ENCODE data around the gene MTA3.
"Not testable (repeated sequence)": the region's sequence is repeated elsewhere in the genome, so short reads cannot be mapped to it uniquely, and the experiment has no call there.

Gene MTA3

GRCh38 chr2:42568401-42569115 lies at the start of gene MTA3:
TSS of gene MTA3 (plus strand) at chr2:42568632. CDS start at chr2:42568746, 114 bp downstream.
- intact Hi-C loops (cut with DNase I) = loop anchor here (10.0 kb wide), 1 partner anchor 74 kb away; the partner anchor contains the start of gene KCNG3
- peak in 41 of 42 donors; percentile 36 to 86 (median 74) for DNase-seq

- intact Hi-C loops (cut with DNase I) = no loop called here
- no peak for DNase-seq
Observed at GRCh38 chr2:42519624-42520023, 48.8 kb upstream of the MTA3 start.

- DNase-seq = no peak
- intact Hi-C loops (cut with DNase I) = no loop called here
Observed at GRCh38 chr2:42522035-42522434, 46.4 kb upstream of the MTA3 start.

- intact Hi-C loops (cut with DNase I) = no loop called here
- no peak for DNase-seq
Observed at GRCh38 chr2:42523341-42523740, 45.1 kb upstream of the MTA3 start.

GRCh38 chr2:42532397-42532796 lies 36.0 kb upstream of the MTA3 start:
- DNase-seq = no peak
- intact Hi-C loops (cut with DNase I) = no loop called here

- DNase-seq = no peak
- intact Hi-C loops (cut with DNase I) = no loop called here
Observed at GRCh38 chr2:42537493-42537892, 30.9 kb upstream of the MTA3 start.

GRCh38 chr2:42542871-42543270 lies 25.6 kb upstream of the MTA3 start:
- intact Hi-C loops (cut with DNase I) = no loop called here
- no peak for DNase-seq

GRCh38 chr2:42545023-42545721 lies 23.3 kb upstream of the MTA3 start:
- peak in 19 of 42 donors; percentile 5 to 78 (median 31) for DNase-seq
- intact Hi-C loops (cut with DNase I) = no loop called here

GRCh38 chr2:42545841-42546390 lies 22.5 kb upstream of the MTA3 start:
- no peak for DNase-seq
- intact Hi-C loops (cut with DNase I) = no loop called here

- DNase-seq = peak in 20 of 42 donors; percentile 7 to 65 (median 36)
- intact Hi-C loops (cut with DNase I) = no loop called here
Observed at GRCh38 chr2:42547014-42547413, 21.4 kb upstream of the MTA3 start.

- intact Hi-C loops (cut with DNase I) = no loop called here
- no peak for DNase-seq
Observed at GRCh38 chr2:42547446-42548295, 20.8 kb upstream of the MTA3 start.

GRCh38 chr2:42550870-42551269 lies 17.6 kb upstream of the MTA3 start:
- DNase-seq = no peak
- intact Hi-C loops (cut with DNase I) = no loop called here

GRCh38 chr2:42554392-42554791 lies 14.0 kb upstream of the MTA3 start:
- intact Hi-C loops (cut with DNase I) = no loop called here

GRCh38 chr2:42556315-42556890 lies 12.0 kb upstream of the MTA3 start:
- intact Hi-C loops (cut with DNase I) = no loop called here
- no peak for DNase-seq

More at GRCh38 chr2:42554392-42554791, 14.0 kb upstream of the MTA3 start:
- DNase-seq = no peak

- DNase-seq = no peak
- intact Hi-C loops (cut with DNase I) = no loop called here
Observed at GRCh38 chr2:42557306-42557705, 11.1 kb upstream of the MTA3 start.

GRCh38 chr2:42558827-42559226 lies 9.6 kb upstream of the MTA3 start:
- DNase-seq = no peak
- intact Hi-C loops (cut with DNase I) = no loop called here

- intact Hi-C loops (cut with DNase I) = loop anchor here (10.0 kb wide), 1 partner anchor 65 kb away; the partner anchor contains the start of gene KCNG3
Observed at GRCh38 chr2:42560133-42560532, 8.3 kb upstream of the MTA3 start.

GRCh38 chr2:42560899-42561298 lies 7.5 kb upstream of the MTA3 start:
- intact Hi-C loops (cut with DNase I) = loop anchor here (10.0 kb wide), 1 partner anchor 66 kb away; the partner anchor contains the start of gene KCNG3
- DNase-seq = no peak

More at GRCh38 chr2:42560133-42560532, 8.3 kb upstream of the MTA3 start:
- DNase-seq = not testable (repeated sequence)

Data from head of caudate nucleus (tissue), 42 donors.